ENCODE results near the gene NGLY1. TPM values are rescaled to one million over a fixed set of nuclear protein-coding genes. Genes with fewer than 3 reads are reported as not detected.
A peak's percentile ranks its signal among the peaks of the same experiment; 100 is the strongest.

NGLY1 gene
- total and polyA plus RNA-seq, 9 of the 15 experiments (the other 6 are each of a cell fraction or from before 2014, with no cell fraction given): 52.2 to 124 (median 87.6) TPM

DNA sequence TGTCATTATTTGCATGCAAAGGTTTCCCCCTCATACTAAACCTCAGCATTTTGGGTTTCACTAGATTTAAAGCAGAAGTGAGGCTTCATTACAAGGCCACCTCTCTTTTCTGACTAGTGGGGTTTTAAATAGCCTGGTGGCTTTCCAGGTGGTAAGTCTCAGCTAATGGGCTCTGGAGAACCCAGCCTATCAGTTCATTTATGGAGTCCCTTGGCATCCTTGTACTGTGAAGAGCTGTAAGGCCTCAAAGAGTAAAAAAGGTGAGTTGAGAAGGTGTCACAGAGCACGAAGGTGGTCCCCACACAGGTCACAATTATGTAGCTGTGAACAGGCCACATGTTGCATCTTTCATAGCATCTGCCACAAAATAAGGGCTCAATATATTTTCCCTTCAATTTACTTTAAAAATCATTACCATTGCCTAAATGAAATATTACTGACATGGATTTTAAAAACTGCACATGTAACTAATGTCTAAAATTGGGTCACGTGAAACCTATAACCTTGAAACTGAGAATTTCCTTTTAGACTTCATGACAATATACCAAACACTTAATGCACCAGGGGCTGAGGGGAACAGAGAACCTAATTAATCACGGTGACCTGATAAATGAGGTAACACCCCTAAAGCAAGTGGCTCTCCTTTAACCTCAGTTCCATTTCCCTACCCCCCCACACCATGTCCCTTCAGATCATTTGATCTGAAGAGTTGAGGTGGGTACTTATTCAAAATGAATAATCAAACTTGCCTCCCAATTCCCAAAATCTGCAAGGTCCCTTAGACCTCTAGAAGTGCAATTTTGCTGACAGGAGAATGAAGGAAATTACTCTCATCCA, 1.3 kb downstream of the NGLY1 start:
- no peaks in the 10 kb centered on the region for H4K20me1 ChIP-seq (replicated peaks; ENCODE audit: control insufficient read depth, insufficient read depth, low read length)
- ATAC-seq (0 out of 3 replicates have a peak, but pooled peaks have one; percentile 1), FAIRE-seq (no peak), DNase-seq (ENCODE audit: extremely low read depth in 1 of 4, low spot score in 3 of 4) (peak; percentile 35 to 41 (median 38))
- no peak overlapping the region; the same call in 1 of the 2 replicates for H2AFZ ChIP-seq (ENCODE audit: low read depth, low read length)
- no peaks in the 10 kb centered on the region for H3K9me1 ChIP-seq (ENCODE audit: control insufficient read depth, insufficient read depth, low read length)
- 0 out of 2 replicates have a peak, but pooled peaks cover 4% of the 10 kb centered on the region for H3K9me3 ChIP-seq (replicated peaks; ENCODE audit: control insufficient read depth, insufficient read depth, low read depth, low read length)
- H3K9ac ChIP-seq (ENCODE audit: insufficient read depth in 1 of 2, low read depth in 2 of 2, low read length in 2 of 2): peak overlapping the region; percentile 78 to 83; a peak in 3 of 4 replicates
- H3K4me3 ChIP-seq: peak overlapping the region; percentile 85
- CTCF ChIA-PET (ENCODE audit: low intra/inter-chr PET ratio): interaction anchor here (0.6 kb wide), 1 partner anchor 63 kb away, joined by 3 read pairs; no protein-coding TSS in a partner anchor
- peaks cover 12 to 26% of the 10 kb centered on the region in 2 experiments; a peak in 4 of 5 replicates for H3K4me1 ChIP-seq (replicated peaks in 1 of 2; ENCODE audit: control insufficient read depth in 2 of 2, insufficient read depth in 2 of 2, low read length in 2 of 2)
- TF ChIP-seq POLR2AphosphoS5 (IDR thresholded peaks at IDR 0.05; ENCODE audit: control insufficient read depth, insufficient read depth, low read depth, low read length) (no peak), RFX7 (CRISPR knock-in tag; IDR thresholded peaks at IDR 0.05) (no peak), HDAC3 (IDR thresholded peaks at IDR 0.05; ENCODE audit: borderline replicate concordance, partially characterized antibody) (peak; percentile 38), NR2C1 (IDR thresholded peaks at IDR 0.05) (peak; percentile 21; the same call in 1 of the 2 replicates), NR2C1 (tag; IDR thresholded peaks at IDR 0.05) (no peak), HNRNPUL1 (IDR thresholded peaks at IDR 0.05; ENCODE audit: low read length) (no peak), ZNF740 (CRISPR knock-in tag; IDR thresholded peaks at IDR 0.05) (peak; percentile 80), ZNF740 (tag; IDR thresholded peaks at IDR 0.05) (peak in 1 of 2 experiments; percentile 33; a peak in 1 of 4 replicates)
- TF ChIP-seq, protein P1, sequence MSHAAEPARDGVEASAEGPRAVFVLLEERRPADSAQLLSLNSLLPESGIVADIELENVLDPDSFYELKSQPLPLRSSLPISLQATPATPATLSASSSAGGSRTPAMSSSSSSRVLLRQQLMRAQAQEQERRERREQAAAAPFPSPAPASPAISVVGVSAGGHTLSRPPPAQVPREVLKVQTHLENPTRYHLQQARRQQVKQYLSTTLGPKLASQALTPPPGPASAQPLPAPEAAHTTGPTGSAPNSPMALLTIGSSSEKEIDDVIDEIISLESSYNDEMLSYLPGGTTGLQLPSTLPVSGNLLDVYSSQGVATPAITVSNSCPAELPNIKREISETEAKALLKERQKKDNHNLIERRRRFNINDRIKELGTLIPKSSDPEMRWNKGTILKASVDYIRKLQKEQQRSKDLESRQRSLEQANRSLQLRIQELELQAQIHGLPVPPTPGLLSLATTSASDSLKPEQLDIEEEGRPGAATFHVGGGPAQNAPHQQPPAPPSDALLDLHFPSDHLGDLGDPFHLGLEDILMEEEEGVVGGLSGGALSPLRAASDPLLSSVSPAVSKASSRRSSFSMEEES (CRISPR knock-in tag; IDR thresholded peaks at IDR 0.05): peak; percentile 21
- TF ChIP-seq, protein P2, sequence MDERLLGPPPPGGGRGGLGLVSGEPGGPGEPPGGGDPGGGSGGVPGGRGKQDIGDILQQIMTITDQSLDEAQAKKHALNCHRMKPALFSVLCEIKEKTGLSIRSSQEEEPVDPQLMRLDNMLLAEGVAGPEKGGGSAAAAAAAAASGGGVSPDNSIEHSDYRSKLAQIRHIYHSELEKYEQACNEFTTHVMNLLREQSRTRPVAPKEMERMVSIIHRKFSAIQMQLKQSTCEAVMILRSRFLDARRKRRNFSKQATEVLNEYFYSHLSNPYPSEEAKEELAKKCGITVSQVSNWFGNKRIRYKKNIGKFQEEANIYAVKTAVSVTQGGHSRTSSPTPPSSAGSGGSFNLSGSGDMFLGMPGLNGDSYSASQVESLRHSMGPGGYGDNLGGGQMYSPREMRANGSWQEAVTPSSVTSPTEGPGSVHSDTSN (CRISPR knock-in tag; IDR thresholded peaks at IDR 0.05; ENCODE audit: low read depth): no peak
- TF ChIP-seq, protein P2 (tag; conservative IDR thresholded peaks at IDR 0.05; ENCODE audit: low read depth): peak; percentile 35; the same call in 1 of the 2 replicates
- TSS peak; percentile 50 for BruUV-seq (replicated peaks)
- peak overlapping the region; percentile 95 for H3K4me2 ChIP-seq (ENCODE audit: insufficient read depth, low read length)
- 4% methylated on average over 3 of the region's 3 CpGs for WGBS (ENCODE audit: insufficient coverage, low coverage, missing lambda C conversion rate)
- intact Hi-C loops (cut with micrococcal nuclease): loop anchor here (2.0 kb wide), 1 partner anchor 119 kb away; no protein-coding TSS in a partner anchor
- peaks cover 29% of the 10 kb centered on the region for H3K36me3 ChIP-seq (ENCODE audit: control insufficient read depth, insufficient read depth, low read length)
- peaks cover 68% of the 10 kb centered on the region for H3K79me2 ChIP-seq (ENCODE audit: control insufficient read depth, insufficient read depth, low read length)
- in situ Hi-C loops (cut with MboI): no loop called here
- POLR2A ChIA-PET: interaction anchor here (1.2 to 1.5 kb wide), 2 partner anchors 9 to 16 kb away, joined by 3 to 10 read pairs; no protein-coding TSS in a partner anchor
- peak overlapping the region; percentile 83 for H3K27ac ChIP-seq (ENCODE audit: extremely low read depth, low read depth, low read length)
- no peaks in the 10 kb centered on the region for H3K27me3 ChIP-seq (ENCODE audit: control insufficient read depth in 2 of 2, insufficient read depth in 2 of 2, low read length in 2 of 2)
